Measurements from ENCODE around the gene HAVCR2.

HAVCR2 gene

DNA sequence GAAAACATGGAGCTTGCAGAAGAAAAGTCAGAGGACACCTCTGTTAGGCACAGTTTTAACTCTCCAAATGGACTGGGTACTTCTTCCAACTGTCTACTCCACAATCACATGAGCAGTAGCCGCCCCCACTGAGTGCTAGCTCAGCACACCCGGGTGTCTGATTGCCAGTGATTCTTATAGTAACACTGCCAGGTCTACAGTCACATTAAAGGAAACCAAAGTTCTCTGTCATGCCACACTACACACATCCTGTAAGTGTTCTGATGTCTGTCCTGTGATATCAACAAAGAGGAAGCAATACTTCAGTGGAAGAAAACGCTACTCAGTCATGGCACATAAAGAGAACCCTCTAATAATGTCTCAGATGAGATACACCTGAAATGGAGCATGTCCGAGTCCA, at the start of gene HAVCR2:
Gene HAVCR2 (minus strand): TSS at position 69 of the 400 bp plus-strand sequence. CDS start 61 bp downstream, at position 8.
- TF ChIP-seq, protein P1, sequence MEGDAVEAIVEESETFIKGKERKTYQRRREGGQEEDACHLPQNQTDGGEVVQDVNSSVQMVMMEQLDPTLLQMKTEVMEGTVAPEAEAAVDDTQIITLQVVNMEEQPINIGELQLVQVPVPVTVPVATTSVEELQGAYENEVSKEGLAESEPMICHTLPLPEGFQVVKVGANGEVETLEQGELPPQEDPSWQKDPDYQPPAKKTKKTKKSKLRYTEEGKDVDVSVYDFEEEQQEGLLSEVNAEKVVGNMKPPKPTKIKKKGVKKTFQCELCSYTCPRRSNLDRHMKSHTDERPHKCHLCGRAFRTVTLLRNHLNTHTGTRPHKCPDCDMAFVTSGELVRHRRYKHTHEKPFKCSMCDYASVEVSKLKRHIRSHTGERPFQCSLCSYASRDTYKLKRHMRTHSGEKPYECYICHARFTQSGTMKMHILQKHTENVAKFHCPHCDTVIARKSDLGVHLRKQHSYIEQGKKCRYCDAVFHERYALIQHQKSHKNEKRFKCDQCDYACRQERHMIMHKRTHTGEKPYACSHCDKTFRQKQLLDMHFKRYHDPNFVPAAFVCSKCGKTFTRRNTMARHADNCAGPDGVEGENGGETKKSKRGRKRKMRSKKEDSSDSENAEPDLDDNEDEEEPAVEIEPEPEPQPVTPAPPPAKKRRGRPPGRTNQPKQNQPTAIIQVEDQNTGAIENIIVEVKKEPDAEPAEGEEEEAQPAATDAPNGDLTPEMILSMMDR (IDR thresholded peaks at IDR 0.05; ENCODE audit: low read depth, low read length): no peak
- DNase-seq (ENCODE audit: low read depth, low spot score): no peak
- in situ Hi-C loops (cut with HindIII; ENCODE audit: low sequenced_read_pairs): no loop called here
- no peak within 1 kb of the TSS for H3K4me3 ChIP-seq (ENCODE audit: low read depth, low read length)

DNA sequence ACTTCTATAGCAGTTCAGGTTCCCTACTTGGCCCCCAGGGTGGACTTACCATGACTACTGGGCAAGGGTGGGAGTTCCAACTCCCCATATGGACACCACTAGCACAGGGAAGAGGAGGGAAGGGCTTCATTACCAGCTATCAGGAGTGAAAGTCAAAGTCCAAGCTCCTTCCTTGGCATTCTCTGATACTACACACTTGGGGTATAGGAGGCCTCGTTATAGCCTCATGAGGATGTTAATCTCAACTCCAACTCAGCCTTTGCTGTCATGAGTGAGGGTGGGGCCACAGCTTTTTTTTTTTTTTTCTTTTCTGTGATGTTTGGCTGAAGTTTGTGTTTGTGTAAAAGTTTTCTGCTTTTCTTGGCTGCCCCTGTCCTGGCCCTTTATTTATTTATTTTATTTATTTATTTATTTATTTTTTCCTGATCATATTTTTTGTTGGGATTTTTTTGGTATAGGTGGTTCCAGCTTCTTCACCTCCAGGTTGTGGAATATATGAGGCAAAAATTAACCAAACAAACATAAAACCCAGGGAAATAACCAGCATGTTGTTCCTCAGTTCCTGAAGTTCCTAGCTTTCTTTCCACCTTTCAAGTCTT, 48.5 kb upstream of the HAVCR2 start:
- in situ Hi-C loops (cut with HindIII; ENCODE audit: low sequenced_read_pairs): no loop called here
- TF ChIP-seq, protein P1 (IDR thresholded peaks at IDR 0.05; ENCODE audit: low read depth, low read length): no peak
- no peak for DNase-seq (ENCODE audit: low read depth, low spot score)
- H3K4me3 ChIP-seq (ENCODE audit: low read depth, low read length): no peak overlapping the region

DNA sequence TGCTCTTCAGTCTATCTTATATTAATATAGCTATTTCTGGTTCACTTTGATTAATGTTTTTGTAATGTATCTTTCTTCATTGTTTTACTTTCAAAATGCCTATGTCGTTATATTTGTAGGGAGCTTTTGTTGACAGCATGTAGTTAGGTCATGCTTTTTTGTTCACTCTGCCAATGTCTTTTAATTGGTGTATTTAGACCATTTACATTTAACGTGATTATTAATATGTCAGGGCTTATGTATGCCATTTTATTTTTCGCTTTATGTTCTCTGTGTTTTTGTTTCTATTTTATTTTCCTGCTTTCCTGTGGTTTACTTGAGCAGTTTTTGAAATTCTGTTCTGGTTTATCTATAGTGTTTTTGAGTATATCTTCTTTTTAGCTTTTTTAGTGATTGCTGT, 46.5 kb upstream of the HAVCR2 start:
- DNase-seq (ENCODE audit: low read depth, low spot score): no peak
- TF ChIP-seq, protein P1 (IDR thresholded peaks at IDR 0.05; ENCODE audit: low read depth, low read length): no peak
- no peak overlapping the region for H3K4me3 ChIP-seq (ENCODE audit: low read depth, low read length)
- in situ Hi-C loops (cut with HindIII; ENCODE audit: low sequenced_read_pairs): no loop called here

DNA sequence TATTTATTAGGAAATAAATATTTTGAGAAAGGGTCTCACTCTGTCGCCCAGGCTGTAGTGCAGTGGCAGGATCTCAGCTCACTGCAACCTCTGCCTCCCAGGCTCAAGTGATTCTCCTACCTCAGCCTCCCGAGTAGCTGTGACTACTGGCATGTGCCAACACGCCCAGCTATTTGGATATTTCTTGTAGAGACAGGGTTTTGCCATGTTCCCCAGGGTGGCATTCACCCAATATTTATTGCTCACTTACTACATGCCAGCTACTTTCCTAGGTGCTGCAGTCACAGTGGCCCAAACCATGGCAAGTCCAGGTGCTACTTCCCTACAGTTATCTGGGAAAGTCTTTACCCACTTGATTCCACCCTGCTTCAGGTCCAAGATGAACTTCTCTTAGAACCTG, 42.2 kb upstream of the HAVCR2 start:
- in situ Hi-C loops (cut with HindIII; ENCODE audit: low sequenced_read_pairs): no loop called here
- TF ChIP-seq, protein P1 (IDR thresholded peaks at IDR 0.05; ENCODE audit: low read depth, low read length): no peak
- DNase-seq (ENCODE audit: low read depth, low spot score): no peak
- no peak overlapping the region for H3K4me3 ChIP-seq (ENCODE audit: low read depth, low read length)

DNA sequence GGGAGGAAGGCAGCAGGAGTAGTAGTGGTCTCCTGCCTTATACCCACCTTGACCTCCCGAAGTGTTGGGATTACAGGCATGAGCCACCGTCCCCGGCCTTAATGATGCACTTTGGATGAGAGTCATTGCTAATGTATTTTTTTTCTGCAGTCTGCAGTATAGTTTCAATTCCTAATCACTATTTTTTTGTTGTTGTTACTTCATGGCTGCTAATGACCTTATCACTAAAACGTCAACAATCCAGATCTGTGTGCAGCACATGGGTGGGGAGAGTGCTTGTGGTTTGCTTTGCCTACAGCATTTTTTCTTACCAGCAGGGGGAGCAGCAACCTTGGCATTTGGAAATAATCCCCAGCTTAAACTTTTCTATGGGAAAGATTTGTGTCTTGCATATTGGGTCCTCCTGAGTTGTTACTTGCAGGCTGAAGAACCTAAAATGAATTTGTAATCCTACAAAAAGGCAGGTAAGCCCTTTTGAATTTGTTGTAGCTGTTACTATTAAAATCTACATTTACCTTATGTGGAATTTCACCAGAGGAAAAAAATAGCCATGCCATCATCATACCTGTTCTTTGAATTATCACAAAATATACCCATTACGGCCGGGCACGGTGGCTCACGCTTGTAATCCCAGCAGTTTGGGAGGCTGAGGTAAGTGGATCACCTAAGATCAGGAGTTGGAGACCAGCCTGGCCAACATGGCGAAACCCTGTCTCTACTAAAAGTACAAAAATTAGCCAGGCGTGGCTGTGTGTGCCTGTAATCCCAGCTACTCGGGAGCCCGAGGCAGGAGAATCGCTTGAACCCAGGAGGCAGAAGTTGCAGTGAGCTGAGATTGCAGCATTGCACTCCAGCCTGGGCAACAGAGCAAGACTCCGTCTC, 40.1 kb upstream of the HAVCR2 start:
- TF ChIP-seq, protein P1 (IDR thresholded peaks at IDR 0.05; ENCODE audit: low read depth, low read length): peak; percentile 93
- peak; percentile 68 for DNase-seq (ENCODE audit: low read depth, low spot score)
- H3K4me3 ChIP-seq (ENCODE audit: low read depth, low read length): no peak overlapping the region
- in situ Hi-C loops (cut with HindIII; ENCODE audit: low sequenced_read_pairs): no loop called here

DNA sequence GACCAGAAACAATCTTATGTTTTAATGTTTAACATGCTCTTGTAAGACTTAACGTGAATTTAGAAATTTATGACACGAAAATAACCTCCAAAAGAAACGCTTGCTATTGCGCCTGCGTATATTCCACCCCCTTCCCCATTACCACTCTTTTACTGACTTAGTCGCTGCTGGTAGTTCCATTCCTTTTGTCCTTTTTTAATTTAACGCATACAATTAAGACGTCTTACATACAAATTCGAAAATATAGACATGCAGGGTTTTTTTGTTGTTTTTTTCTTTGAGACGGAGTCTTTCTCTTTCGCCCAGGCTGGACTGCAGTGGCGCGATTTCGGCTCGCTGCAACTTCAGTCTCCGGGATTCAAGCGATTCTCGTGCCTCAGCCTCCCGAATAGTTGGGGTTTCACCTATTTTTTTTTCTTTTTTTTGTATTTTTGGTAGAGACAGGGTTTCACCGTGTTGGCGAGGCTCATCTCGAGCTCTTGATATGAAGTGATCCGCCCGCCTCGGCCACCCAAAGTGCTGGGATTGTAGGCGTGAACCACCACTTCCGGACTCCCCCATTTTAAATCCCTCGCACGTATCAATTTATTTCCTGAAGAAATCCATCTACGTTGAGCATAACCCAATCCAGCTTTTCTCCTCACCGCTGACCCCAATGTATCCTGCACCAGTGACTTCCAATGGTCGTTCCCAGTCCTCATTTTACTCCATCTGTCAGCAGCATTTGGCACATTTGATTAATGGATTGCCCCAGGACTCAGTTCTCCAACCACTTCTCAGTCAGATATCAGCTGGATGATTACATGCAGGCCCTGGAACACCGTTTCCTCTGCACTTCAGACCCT, 34.5 kb upstream of the HAVCR2 start:
- in situ Hi-C loops (cut with HindIII; ENCODE audit: low sequenced_read_pairs): no loop called here
- H3K4me3 ChIP-seq (ENCODE audit: low read depth, low read length): peak overlapping the region; percentile 96
- TF ChIP-seq, protein P1 (IDR thresholded peaks at IDR 0.05; ENCODE audit: low read depth, low read length): no peak
- DNase-seq (ENCODE audit: low read depth, low spot score): peak; percentile 38

All from astrocyte of the spinal cord (primary cell).